H1 (cell line): ENCODE data around the gene BTNL3. TPM values are rescaled to one million over a fixed set of nuclear protein-coding genes. Genes with fewer than 3 reads are reported as not detected.

Experiments
- BRCA1 ChIP-seq: IDR thresholded peaks from 2 replicates; pipeline ENCODE4 v1.6.1; 2012; ENCODE audit warnings: low read depth, low read length, improper control_type of control experiment
- CBX5 ChIP-seq: fragments of 300-800, 300-1000 bp; sonication (generic); IDR thresholded peaks from 2 replicates; pipeline ENCODE4 v1.7.1; 2016; ENCODE audit warnings: antibody characterized with exemption, low read length, low read depth
- CHD1 ChIP-seq: IDR thresholded peaks from 2 replicates; pipeline ENCODE4 v1.6.1; 2012; ENCODE audit warnings: low read depth, low read length, improper control_type of control experiment
- JUND ChIP-seq: IDR thresholded peaks from 2 replicates; pipeline ENCODE4 v1.6.1; 2011; ENCODE audit warnings: mild to moderate bottlenecking, improper control_type of control experiment, low read length
- KDM5A ChIP-seq: fragments of 200-600 bp; IDR thresholded peaks from 2 replicates; pipeline ENCODE4 v1.7.1; 2012; ENCODE audit warnings: mild to moderate bottlenecking, low read length, inconsistent platforms, mixed read lengths
- POLR2AphosphoS5 ChIP-seq: IDR thresholded peaks from 2 replicates; pipeline ENCODE4 v1.6.1; 2011; ENCODE audit warnings: low read depth, low read length
- RAD21 ChIP-seq, 2 experiments: IDR thresholded peaks in 1 of 2; conservative IDR thresholded peaks in 1 of 2; 2 replicates each; pipeline ENCODE4 v1.6.1; 2011; ENCODE audit warnings: low read depth in 2 of 2, low read length in 2 of 2, improper control_type of control experiment in 1 of 2, inconsistent platforms in 1 of 2, mild to moderate bottlenecking in 1 of 2, moderate library complexity in 1 of 2
- SIX5 ChIP-seq: IDR thresholded peaks from 2 replicates; pipeline ENCODE4 v1.6.1; 2011; ENCODE audit warnings: mild to moderate bottlenecking, low read depth, low read length
- SUZ12 ChIP-seq: fragments of 200-600 bp; sonication (generic); IDR thresholded peaks from 2 replicates; pipeline ENCODE4 v1.6.1; 2012; ENCODE audit warnings: mild to moderate bottlenecking, inconsistent platforms, low read length, moderate library complexity, mixed read lengths
- TBP ChIP-seq: IDR thresholded peaks from 2 replicates; pipeline ENCODE4 v1.6.1; 2011; ENCODE audit warnings: low read depth, low read length, improper control_type of control experiment
- polyA plus RNA-seq, 7 experiments: library from polyadenylated mRNA; depleted of rRNA in 3 of 7; stranded (reverse) in 5 of 7; unstranded in 2 of 7; fragments of >200 nt in 5 of 7; fragments of 200-250 nt in 2 of 7; gene quantifications; 1 replicate in 5 of 7; 2 replicates in 1 of 7; 4 replicates in 1 of 7; pipeline versions ENCODE4 v1.2.1 to v1.2.3, GENCODE V29; 2011 to 2013; ENCODE audit warnings: missing spikeins in 2 of 7, mixed read lengths in 2 of 7
- total RNA-seq: library from RNA; stranded (reverse); fragmentation: NEBNext Ultra II Directional; extraction: Animal tissue kit (Norgen Biotek cat#: 25700); gene quantifications from 2 replicates; pipeline ENCODE4 v1.2.1, GENCODE V29; 2021
- TF ChIP-seq, protein P1 (sequence below): fragments of 300-600 bp; sonication (generic); IDR thresholded peaks from 2 replicates; pipeline ENCODE4 v1.7.1; 2012; ENCODE audit warnings: low read length, moderate library complexity, mild to moderate bottlenecking, inconsistent platforms; ENCODE audit not compliant: insufficient replicate concordance
- TF ChIP-seq, protein P2 (sequence below): IDR thresholded peaks from 2 replicates; pipeline ENCODE4 v1.6.1; 2011; ENCODE audit warnings: low read length, improper control_type of control experiment

BTNL3 gene
- total and polyA plus RNA-seq, 2 of the 8 experiments (the other 6 are each of a cell fraction or from before 2014, with no cell fraction given) = not detected

GRCh38 chr5:181047921-181048320 is 59.3 kb downstream of the BTNL3 start (continued):
- TF ChIP-seq, protein P1, sequence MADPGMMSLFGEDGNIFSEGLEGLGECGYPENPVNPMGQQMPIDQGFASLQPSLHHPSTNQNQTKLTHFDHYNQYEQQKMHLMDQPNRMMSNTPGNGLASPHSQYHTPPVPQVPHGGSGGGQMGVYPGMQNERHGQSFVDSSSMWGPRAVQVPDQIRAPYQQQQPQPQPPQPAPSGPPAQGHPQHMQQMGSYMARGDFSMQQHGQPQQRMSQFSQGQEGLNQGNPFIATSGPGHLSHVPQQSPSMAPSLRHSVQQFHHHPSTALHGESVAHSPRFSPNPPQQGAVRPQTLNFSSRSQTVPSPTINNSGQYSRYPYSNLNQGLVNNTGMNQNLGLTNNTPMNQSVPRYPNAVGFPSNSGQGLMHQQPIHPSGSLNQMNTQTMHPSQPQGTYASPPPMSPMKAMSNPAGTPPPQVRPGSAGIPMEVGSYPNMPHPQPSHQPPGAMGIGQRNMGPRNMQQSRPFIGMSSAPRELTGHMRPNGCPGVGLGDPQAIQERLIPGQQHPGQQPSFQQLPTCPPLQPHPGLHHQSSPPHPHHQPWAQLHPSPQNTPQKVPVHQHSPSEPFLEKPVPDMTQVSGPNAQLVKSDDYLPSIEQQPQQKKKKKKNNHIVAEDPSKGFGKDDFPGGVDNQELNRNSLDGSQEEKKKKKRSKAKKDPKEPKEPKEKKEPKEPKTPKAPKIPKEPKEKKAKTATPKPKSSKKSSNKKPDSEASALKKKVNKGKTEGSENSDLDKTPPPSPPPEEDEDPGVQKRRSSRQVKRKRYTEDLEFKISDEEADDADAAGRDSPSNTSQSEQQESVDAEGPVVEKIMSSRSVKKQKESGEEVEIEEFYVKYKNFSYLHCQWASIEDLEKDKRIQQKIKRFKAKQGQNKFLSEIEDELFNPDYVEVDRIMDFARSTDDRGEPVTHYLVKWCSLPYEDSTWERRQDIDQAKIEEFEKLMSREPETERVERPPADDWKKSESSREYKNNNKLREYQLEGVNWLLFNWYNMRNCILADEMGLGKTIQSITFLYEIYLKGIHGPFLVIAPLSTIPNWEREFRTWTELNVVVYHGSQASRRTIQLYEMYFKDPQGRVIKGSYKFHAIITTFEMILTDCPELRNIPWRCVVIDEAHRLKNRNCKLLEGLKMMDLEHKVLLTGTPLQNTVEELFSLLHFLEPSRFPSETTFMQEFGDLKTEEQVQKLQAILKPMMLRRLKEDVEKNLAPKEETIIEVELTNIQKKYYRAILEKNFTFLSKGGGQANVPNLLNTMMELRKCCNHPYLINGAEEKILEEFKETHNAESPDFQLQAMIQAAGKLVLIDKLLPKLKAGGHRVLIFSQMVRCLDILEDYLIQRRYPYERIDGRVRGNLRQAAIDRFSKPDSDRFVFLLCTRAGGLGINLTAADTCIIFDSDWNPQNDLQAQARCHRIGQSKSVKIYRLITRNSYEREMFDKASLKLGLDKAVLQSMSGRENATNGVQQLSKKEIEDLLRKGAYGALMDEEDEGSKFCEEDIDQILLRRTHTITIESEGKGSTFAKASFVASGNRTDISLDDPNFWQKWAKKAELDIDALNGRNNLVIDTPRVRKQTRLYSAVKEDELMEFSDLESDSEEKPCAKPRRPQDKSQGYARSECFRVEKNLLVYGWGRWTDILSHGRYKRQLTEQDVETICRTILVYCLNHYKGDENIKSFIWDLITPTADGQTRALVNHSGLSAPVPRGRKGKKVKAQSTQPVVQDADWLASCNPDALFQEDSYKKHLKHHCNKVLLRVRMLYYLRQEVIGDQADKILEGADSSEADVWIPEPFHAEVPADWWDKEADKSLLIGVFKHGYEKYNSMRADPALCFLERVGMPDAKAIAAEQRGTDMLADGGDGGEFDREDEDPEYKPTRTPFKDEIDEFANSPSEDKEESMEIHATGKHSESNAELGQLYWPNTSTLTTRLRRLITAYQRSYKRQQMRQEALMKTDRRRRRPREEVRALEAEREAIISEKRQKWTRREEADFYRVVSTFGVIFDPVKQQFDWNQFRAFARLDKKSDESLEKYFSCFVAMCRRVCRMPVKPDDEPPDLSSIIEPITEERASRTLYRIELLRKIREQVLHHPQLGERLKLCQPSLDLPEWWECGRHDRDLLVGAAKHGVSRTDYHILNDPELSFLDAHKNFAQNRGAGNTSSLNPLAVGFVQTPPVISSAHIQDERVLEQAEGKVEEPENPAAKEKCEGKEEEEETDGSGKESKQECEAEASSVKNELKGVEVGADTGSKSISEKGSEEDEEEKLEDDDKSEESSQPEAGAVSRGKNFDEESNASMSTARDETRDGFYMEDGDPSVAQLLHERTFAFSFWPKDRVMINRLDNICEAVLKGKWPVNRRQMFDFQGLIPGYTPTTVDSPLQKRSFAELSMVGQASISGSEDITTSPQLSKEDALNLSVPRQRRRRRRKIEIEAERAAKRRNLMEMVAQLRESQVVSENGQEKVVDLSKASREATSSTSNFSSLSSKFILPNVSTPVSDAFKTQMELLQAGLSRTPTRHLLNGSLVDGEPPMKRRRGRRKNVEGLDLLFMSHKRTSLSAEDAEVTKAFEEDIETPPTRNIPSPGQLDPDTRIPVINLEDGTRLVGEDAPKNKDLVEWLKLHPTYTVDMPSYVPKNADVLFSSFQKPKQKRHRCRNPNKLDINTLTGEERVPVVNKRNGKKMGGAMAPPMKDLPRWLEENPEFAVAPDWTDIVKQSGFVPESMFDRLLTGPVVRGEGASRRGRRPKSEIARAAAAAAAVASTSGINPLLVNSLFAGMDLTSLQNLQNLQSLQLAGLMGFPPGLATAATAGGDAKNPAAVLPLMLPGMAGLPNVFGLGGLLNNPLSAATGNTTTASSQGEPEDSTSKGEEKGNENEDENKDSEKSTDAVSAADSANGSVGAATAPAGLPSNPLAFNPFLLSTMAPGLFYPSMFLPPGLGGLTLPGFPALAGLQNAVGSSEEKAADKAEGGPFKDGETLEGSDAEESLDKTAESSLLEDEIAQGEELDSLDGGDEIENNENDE = no peak
- TF ChIP-seq POLR2AphosphoS5 (no peak), RAD21 (IDR thresholded peaks at IDR 0.05 in 1 of 2, conservative IDR thresholded peaks at IDR 0.05 in 1 of 2; ENCODE audit: low read depth in 2 of 2, low read length in 2 of 2) (no peak), JUND (no peak), CHD1 (no peak), KDM5A (no peak), BRCA1 (no peak), CBX5 (no peak), SUZ12 (no peak), TBP (no peak), SIX5 (no peak)
- TF ChIP-seq, protein P2, sequence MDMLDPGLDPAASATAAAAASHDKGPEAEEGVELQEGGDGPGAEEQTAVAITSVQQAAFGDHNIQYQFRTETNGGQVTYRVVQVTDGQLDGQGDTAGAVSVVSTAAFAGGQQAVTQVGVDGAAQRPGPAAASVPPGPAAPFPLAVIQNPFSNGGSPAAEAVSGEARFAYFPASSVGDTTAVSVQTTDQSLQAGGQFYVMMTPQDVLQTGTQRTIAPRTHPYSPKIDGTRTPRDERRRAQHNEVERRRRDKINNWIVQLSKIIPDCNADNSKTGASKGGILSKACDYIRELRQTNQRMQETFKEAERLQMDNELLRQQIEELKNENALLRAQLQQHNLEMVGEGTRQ = no peak
